Neuron (in vitro differentiated cells): ENCODE measurements around the gene TBXAS1.

Source experiments
- H2AFZ ChIP-seq: one replicate; pipeline ENCODE4 v1.6.1; 2013; ENCODE audit warnings: low read depth, mild to moderate bottlenecking, inconsistent platforms, low read length, moderate library complexity
- H3K27me3 ChIP-seq: one replicate; pipeline ENCODE4 v1.6.1; 2013; ENCODE audit warnings: low read length; ENCODE audit not compliant: insufficient read depth
- H3K36me3 ChIP-seq: one replicate; pipeline ENCODE4 v1.6.1; 2013; ENCODE audit warnings: low read length; ENCODE audit not compliant: insufficient read depth
- H3K4me1 ChIP-seq: one replicate; pipeline ENCODE4 v1.6.1; 2013; ENCODE audit warnings: low read length; ENCODE audit not compliant: insufficient read depth
- H3K4me3 ChIP-seq: 2 replicates; pipeline ENCODE4 v1.5.1; 2013; ENCODE audit warnings: mild to moderate bottlenecking, low read length, moderate library complexity
- H3K9me3 ChIP-seq: one replicate; pipeline ENCODE4 v1.6.1; 2013; ENCODE audit warnings: low read length

Gene TBXAS1

GRCh38 chr7:139851770-139852481, 22.9 kb downstream of the TBXAS1 start:
- Histone ChIP-seq H2AFZ (no peak overlapping the region), H3K9me3 (no peaks in the 10 kb centered on the region), H3K4me3 (no peak overlapping the region), H3K27me3 (no peaks in the 10 kb centered on the region), H3K4me1 (no peaks in the 10 kb centered on the region), H3K36me3 (no peaks in the 10 kb centered on the region)

- no peaks in the 10 kb centered on the region for H3K9me3 ChIP-seq
- H3K36me3 ChIP-seq: no peaks in the 10 kb centered on the region
- H3K4me1 ChIP-seq: no peaks in the 10 kb centered on the region
- H3K4me3 ChIP-seq: no peak overlapping the region
- no peaks in the 10 kb centered on the region for H3K27me3 ChIP-seq
- H2AFZ ChIP-seq: no peak overlapping the region
Measured at GRCh38 chr7:139852482-139852845, 23.4 kb downstream of the TBXAS1 start.

- Histone ChIP-seq H3K36me3 (no peaks in the 10 kb centered on the region), H2AFZ (no peak overlapping the region), H3K4me1 (no peaks in the 10 kb centered on the region), H3K9me3 (no peaks in the 10 kb centered on the region), H3K27me3 (no peaks in the 10 kb centered on the region), H3K4me3 (no peak overlapping the region)
Measured at GRCh38 chr7:139853506-139854123, 24.6 kb downstream of the TBXAS1 start.

- Histone ChIP-seq H3K36me3 (no peaks in the 10 kb centered on the region), H3K4me1 (no peaks in the 10 kb centered on the region), H3K27me3 (no peaks in the 10 kb centered on the region), H3K4me3 (no peak overlapping the region), H2AFZ (no peak overlapping the region), H3K9me3 (no peaks in the 10 kb centered on the region)
Measured at GRCh38 chr7:139854124-139854511, 25.1 kb downstream of the TBXAS1 start.

- Histone ChIP-seq H2AFZ (no peak overlapping the region), H3K9me3 (no peaks in the 10 kb centered on the region), H3K4me1 (no peaks in the 10 kb centered on the region), H3K27me3 (no peaks in the 10 kb centered on the region), H3K4me3 (no peak overlapping the region), H3K36me3 (no peaks in the 10 kb centered on the region)
Measured at GRCh38 chr7:139854803-139855497, 25.9 kb downstream of the TBXAS1 start.

- Histone ChIP-seq H3K9me3 (no peaks in the 10 kb centered on the region), H3K4me3 (no peak overlapping the region), H2AFZ (no peak overlapping the region), H3K4me1 (no peaks in the 10 kb centered on the region), H3K36me3 (no peaks in the 10 kb centered on the region), H3K27me3 (no peaks in the 10 kb centered on the region)
Measured at GRCh38 chr7:139855498-139856270, 26.6 kb downstream of the TBXAS1 start.

GRCh38 chr7:139857791-139858190, 28.7 kb downstream of the TBXAS1 start:
- no peaks in the 10 kb centered on the region for H3K36me3 ChIP-seq
- no peaks in the 10 kb centered on the region for H3K9me3 ChIP-seq
- H3K27me3 ChIP-seq: no peaks in the 10 kb centered on the region
- H2AFZ ChIP-seq: no peak overlapping the region
- no peaks in the 10 kb centered on the region for H3K4me1 ChIP-seq
- H3K4me3 ChIP-seq: no peak overlapping the region

- Histone ChIP-seq H3K27me3 (no peaks in the 10 kb centered on the region), H3K36me3 (no peaks in the 10 kb centered on the region), H3K4me1 (no peaks in the 10 kb centered on the region), H2AFZ (no peak overlapping the region), H3K4me3 (no peak overlapping the region), H3K9me3 (peaks cover 4% of the 10 kb centered on the region)
Measured at GRCh38 chr7:139860090-139860775, 31.2 kb downstream of the TBXAS1 start.

GRCh38 chr7:139861803-139862202, 32.7 kb downstream of the TBXAS1 start:
- H3K27me3 ChIP-seq: no peaks in the 10 kb centered on the region
- H2AFZ ChIP-seq: no peak overlapping the region
- H3K9me3 ChIP-seq: peaks cover 4% of the 10 kb centered on the region
- H3K4me3 ChIP-seq: no peak overlapping the region
- H3K36me3 ChIP-seq: no peaks in the 10 kb centered on the region
- no peaks in the 10 kb centered on the region for H3K4me1 ChIP-seq

GRCh38 chr7:139866047-139866837, 37.2 kb downstream of the TBXAS1 start:
- no peak overlapping the region for H3K4me3 ChIP-seq
- H3K9me3 ChIP-seq: peaks cover 4% of the 10 kb centered on the region
- H3K36me3 ChIP-seq: no peaks in the 10 kb centered on the region
- no peaks in the 10 kb centered on the region for H3K4me1 ChIP-seq
- H2AFZ ChIP-seq: no peak overlapping the region
- no peaks in the 10 kb centered on the region for H3K27me3 ChIP-seq

GRCh38 chr7:139867847-139868246, 38.8 kb downstream of the TBXAS1 start:
- H3K4me3 ChIP-seq: no peak overlapping the region
- H3K4me1 ChIP-seq: no peaks in the 10 kb centered on the region
- H3K9me3 ChIP-seq: peaks cover 4% of the 10 kb centered on the region
- H2AFZ ChIP-seq: no peak overlapping the region
- no peaks in the 10 kb centered on the region for H3K27me3 ChIP-seq
- H3K36me3 ChIP-seq: no peaks in the 10 kb centered on the region

GRCh38 chr7:139869886-139870285, 40.8 kb downstream of the TBXAS1 start:
- Histone ChIP-seq H3K4me3 (no peak overlapping the region), H3K36me3 (no peaks in the 10 kb centered on the region), H2AFZ (no peak overlapping the region), H3K4me1 (no peaks in the 10 kb centered on the region), H3K27me3 (no peaks in the 10 kb centered on the region), H3K9me3 (peaks cover 4% of the 10 kb centered on the region)
